Mucosa of rectum (tissue), 2 donors: Measurements from ENCODE around the gene DEPDC5.

Source experiments
- H3K27ac ChIP-seq, 2 donors: one replicate each; pipeline ENCODE4 v1.7.0; 2013; ENCODE audit warnings: inconsistent platforms in 2 of 2, low read depth in 2 of 2, low read length in 2 of 2
- H3K27me3 ChIP-seq, 2 donors: one replicate each; pipeline ENCODE4 v1.7.0; 2013; ENCODE audit warnings: low read length in 2 of 2; ENCODE audit not compliant: control insufficient read depth in 2 of 2, insufficient read depth in 2 of 2
- H3K36me3 ChIP-seq, 2 donors: one replicate each; pipeline ENCODE4 v1.7.0; 2013; ENCODE audit warnings: low read length in 2 of 2; ENCODE audit not compliant: control insufficient read depth in 2 of 2, insufficient read depth in 2 of 2
- H3K4me1 ChIP-seq, 2 donors: one replicate each; pipeline ENCODE4 v1.7.0; 2013; ENCODE audit warnings: low read length in 2 of 2, mild to moderate bottlenecking in 1 of 2; ENCODE audit not compliant: control insufficient read depth in 2 of 2, insufficient read depth in 2 of 2
- H3K4me3 ChIP-seq, 2 donors: one replicate each; pipeline ENCODE4 v1.7.0; 2013; ENCODE audit warnings: low read length in 2 of 2
- H3K9ac ChIP-seq, 2 donors: one replicate each; pipeline ENCODE4 v1.7.0; 2013; ENCODE audit warnings: low read length in 2 of 2, low read depth in 1 of 2, mild to moderate bottlenecking in 1 of 2
- H3K9me3 ChIP-seq, 2 donors: one replicate each; pipeline ENCODE4 v1.7.0; 2013; ENCODE audit warnings: low read length in 2 of 2; ENCODE audit not compliant: control insufficient read depth in 2 of 2
- donor health status: healthy.
- donor health status: Normal muscosa, but diverticular disease.

Gene DEPDC5

DNA sequence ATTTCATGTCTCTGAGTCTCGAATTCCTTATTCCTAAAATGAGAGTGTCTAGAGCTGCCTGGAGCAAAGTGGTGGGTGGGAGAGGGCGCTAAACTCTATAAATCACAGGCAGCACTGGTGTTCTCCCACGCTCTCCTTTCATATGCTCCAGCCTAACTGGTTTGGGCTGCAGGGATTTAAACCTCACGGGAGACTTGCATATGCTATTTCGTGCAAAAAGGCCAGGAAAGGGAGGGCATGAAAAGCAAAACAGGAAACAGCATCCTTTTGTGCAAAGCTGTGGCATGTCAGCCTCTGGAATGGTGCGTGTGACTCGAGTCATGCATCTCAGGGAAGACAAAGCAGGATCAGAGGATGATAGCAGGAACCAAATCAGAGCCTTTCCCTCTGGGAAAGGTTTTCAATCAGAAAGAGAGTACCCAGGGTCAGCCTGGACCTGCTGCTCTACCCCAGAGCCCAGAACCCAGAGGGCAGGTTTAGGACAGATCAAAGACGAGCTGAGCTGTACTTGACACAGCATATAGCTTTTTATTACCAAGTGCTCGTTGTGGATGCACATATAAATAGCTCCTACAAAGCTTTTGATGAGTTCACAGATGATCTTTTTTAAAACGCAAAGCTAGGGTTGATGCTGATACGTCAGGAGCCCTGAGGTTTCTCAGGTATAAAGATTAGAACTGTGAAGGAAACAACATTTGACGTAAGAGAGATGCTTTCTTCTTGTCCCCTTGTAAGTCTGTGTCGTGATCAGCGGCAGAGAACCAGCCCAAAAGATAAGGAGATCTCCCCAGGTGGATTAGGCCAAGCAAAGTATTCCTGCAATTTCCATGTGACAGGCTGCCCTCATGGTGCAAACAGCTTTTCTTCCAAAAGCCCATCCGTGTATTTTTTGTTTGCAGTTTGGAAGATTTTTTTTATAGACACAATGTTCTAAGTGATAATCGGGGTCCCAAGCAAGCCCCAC is 144.3 kb downstream of the DEPDC5 start:
- Histone ChIP-seq H3K4me3 (no peak overlapping the region), H3K27me3 (no peaks in the 10 kb centered on the region), H3K36me3 (peaks cover 25 to 38% of the 10 kb centered on the region in 2 donors), H3K27ac (no peak overlapping the region), H3K9ac (no peak overlapping the region), H3K4me1 (no peaks in the 10 kb centered on the region), H3K9me3 (no peaks in the 10 kb centered on the region)

DNA sequence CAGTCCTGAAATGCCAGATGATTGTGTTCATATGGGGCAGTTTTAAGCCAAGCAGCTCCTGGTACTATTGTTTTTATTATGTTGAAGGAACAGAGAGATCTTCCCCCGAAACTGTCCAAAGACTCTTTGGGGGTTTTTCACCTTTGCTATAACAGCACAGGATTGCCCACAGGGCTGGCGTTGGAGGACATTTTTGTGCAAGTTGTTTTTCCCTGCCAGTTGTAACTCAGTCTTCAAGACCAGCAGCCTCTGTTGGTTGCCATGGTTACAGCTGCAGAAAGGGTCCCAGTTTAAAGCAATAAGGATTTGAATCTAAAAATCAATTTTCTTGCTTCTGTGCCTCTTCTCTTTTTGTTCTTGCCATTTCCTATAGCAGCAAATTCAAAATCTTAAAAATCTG is 145.1 kb downstream of the DEPDC5 start:
- Histone ChIP-seq H3K9ac (no peak overlapping the region), H3K4me3 (no peak overlapping the region), H3K4me1 (no peaks in the 10 kb centered on the region), H3K9me3 (no peaks in the 10 kb centered on the region), H3K27ac (no peak overlapping the region), H3K27me3 (no peaks in the 10 kb centered on the region), H3K36me3 (peaks cover 27 to 33% of the 10 kb centered on the region in 2 donors)

DNA sequence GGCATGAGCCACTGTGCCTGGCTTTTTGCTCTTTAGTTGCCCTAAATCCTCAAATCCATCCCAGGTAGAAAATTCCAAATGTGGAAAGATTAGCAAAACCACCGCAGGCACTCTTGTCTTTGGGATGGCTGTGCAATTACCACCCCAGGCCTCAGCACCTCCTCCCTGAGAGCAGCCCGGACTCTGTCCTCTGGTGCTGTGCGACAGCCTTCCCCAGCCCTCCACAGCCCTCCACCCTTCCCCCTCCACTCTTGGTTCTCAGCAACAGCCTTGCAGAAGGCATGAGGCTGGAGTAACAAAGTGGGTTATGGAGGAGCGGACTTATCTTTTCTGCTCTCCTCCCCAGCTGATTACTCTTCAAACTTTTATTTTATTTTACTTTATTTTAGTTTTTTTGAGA is 145.8 kb downstream of the DEPDC5 start:
- Histone ChIP-seq H3K4me3 (no peak overlapping the region), H3K27me3 (no peaks in the 10 kb centered on the region), H3K9me3 (no peaks in the 10 kb centered on the region), H3K27ac (no peak overlapping the region), H3K4me1 (no peaks in the 10 kb centered on the region), H3K9ac (no peak overlapping the region), H3K36me3 (peaks cover 26 to 34% of the 10 kb centered on the region in 2 donors)

DNA sequence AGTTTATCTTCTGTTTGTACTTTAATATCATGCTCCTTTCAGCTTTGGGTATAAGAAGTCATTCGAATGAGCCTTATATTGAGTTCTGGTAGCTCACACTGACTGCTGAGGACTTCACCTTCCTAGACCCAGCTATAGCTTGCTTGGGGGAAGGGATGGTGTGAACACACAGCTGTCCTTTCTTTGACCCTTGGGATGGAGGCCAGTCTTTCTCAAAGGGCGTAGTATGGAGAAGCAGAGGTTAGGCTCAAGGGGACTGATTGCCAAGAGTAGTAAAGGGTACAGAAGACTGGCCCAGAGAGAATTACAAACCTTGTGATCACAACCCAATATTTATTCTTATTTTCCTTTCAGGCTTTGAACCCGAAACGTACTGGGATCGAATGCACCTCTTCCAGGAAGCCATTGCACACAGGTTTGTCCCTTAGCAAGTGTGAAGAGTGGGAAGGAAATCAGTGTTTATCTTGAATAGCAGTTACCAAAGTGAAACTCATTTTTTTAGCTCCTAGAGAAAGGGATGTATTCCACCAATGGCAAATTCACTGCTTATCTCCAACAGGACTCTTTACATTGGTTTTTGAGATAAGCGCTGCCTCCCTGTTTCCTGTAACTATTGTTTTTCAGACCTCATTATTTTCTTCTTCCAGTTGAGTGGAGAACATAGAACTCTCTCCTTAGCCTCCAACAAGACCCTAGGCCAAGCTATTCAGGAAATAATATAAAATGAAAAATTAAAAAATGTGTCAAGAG is 147.7 kb downstream of the DEPDC5 start:
- Histone ChIP-seq H3K4me3 (no peak overlapping the region), H3K4me1 (no peaks in the 10 kb centered on the region), H3K36me3 (peaks cover 30 to 35% of the 10 kb centered on the region in 2 donors), H3K27me3 (no peaks in the 10 kb centered on the region), H3K27ac (no peak overlapping the region), H3K9ac (no peak overlapping the region), H3K9me3 (no peaks in the 10 kb centered on the region)

DNA sequence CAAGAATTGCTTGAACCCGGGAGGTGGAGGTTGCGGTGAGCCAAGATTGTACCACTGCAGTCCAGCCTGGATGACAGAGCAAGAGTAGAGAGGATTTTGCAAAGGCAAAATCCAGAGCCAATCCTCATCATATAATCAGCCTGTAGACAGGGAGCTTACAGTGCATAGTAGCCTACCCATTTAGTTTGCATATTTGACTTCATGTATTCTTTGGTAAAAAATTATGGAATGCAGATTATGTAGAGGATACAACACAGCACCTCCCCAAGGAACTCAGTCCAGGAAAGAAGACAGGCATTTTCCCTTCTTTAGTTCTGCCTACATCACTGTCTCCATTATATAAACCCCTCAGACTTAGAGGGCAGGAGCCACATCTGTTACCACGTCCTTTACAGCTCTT is 150.8 kb downstream of the DEPDC5 start:
- H3K4me3 ChIP-seq = no peak overlapping the region
- no peaks in the 10 kb centered on the region for H3K9me3 ChIP-seq
- no peaks in the 10 kb centered on the region for H3K4me1 ChIP-seq
- peaks cover 24 to 27% of the 10 kb centered on the region in 2 donors for H3K36me3 ChIP-seq
- H3K9ac ChIP-seq = no peak overlapping the region
- no peak overlapping the region for H3K27ac ChIP-seq
- H3K27me3 ChIP-seq = no peaks in the 10 kb centered on the region

DNA sequence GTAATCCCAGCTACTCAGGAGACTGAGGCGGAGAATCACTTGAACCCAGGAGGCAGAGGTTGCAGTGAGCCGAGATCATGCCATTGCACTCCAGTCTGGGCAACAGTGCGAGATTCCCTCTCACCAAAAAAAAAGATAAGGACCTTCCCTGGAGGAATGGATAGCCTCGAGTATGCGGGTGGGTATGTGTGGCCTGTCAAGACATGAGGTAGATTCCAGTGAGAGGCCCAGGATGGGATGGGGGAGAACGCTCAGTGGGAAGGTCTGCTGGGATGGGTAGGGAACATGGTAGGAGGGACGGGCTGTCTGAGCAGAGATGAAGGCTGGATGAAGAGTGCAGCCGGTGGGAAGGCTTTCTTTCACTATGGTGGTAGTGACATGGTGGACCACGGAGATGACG is 151.5 kb downstream of the DEPDC5 start:
- Histone ChIP-seq H3K27ac (no peak overlapping the region), H3K9ac (no peak overlapping the region), H3K4me1 (no peaks in the 10 kb centered on the region), H3K4me3 (no peak overlapping the region), H3K9me3 (no peaks in the 10 kb centered on the region), H3K27me3 (no peaks in the 10 kb centered on the region), H3K36me3 (peaks cover 27 to 29% of the 10 kb centered on the region in 2 donors)

DNA sequence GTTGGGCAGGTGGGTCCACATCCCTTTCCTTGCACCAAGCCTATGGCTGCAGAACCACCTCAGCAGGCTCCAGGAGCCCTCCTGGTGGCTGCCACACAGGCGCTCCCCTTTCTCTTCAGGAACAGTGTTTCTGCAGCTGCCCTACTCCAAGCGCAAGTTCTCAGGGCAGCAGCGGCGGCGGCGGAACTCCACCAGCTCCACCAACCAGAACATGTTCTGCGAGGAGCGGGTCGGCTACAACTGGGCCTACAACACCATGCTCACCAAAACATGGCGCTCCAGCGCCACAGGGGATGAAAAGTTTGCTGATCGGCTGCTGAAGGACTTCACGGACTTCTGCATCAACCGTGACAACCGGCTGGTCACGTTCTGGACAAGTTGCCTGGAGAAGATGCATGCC is 152.3 kb downstream of the DEPDC5 start:
- H3K27ac ChIP-seq = no peak overlapping the region
- H3K9me3 ChIP-seq = no peaks in the 10 kb centered on the region
- no peaks in the 10 kb centered on the region for H3K27me3 ChIP-seq
- peaks cover 27 to 29% of the 10 kb centered on the region in 2 donors for H3K36me3 ChIP-seq
- no peaks in the 10 kb centered on the region for H3K4me1 ChIP-seq
- no peak overlapping the region for H3K9ac ChIP-seq
- no peak overlapping the region for H3K4me3 ChIP-seq

DNA sequence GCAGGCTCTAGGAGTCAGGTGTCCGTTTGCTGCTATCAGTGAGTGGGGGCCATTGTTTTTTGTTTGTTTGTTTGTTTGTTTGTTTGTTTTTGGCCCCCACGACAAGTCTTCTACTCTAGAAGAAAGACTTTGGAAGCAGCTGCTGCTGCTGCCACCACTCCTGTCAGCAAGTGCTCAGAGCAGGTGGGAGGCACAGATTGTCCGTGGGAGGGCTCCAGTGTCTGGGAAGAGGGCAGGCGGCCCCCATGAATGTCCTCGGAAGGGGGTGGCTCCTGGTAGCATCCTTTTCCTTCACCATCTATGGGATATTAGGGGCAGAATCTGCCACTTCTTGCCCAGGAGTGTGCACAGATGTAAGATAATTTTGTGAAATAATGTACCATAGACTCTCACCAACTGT is 152.8 kb downstream of the DEPDC5 start:
- peaks cover 26 to 29% of the 10 kb centered on the region in 2 donors for H3K36me3 ChIP-seq
- no peak overlapping the region for H3K9ac ChIP-seq
- H3K4me3 ChIP-seq = no peak overlapping the region
- H3K27ac ChIP-seq = no peak overlapping the region
- H3K9me3 ChIP-seq = no peaks in the 10 kb centered on the region
- no peaks in the 10 kb centered on the region for H3K27me3 ChIP-seq
- peaks cover 0 to 3% of the 10 kb centered on the region in 2 donors for H3K4me1 ChIP-seq

DNA sequence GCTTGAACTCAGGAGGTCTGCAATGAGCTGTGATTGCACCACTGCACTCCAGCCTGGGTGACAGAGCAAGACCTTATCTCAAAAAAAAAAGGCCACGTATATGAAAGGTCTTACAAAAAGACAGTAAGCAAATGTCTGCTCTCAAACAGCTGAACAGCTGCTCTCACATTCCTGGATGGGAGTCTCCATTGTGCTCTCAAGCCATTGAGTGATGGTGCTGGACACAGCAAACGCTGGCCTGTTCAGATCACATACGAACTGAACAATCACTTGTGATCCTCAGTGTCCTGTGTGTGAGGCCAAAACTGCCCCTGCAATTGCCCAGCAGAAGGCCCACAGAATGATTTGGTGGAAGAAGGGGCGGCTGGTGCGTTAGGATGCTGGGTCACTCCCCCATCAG is 156.2 kb downstream of the DEPDC5 start:
- no peak overlapping the region for H3K9ac ChIP-seq

More for the DNA sequence above, 156.2 kb downstream of the DEPDC5 start:
- H3K27ac ChIP-seq = no peak overlapping the region
- H3K27me3 ChIP-seq = no peaks in the 10 kb centered on the region
- no peaks in the 10 kb centered on the region for H3K9me3 ChIP-seq
- no peak overlapping the region for H3K4me3 ChIP-seq
- peaks cover 14 to 21% of the 10 kb centered on the region in 2 donors for H3K36me3 ChIP-seq
- H3K4me1 ChIP-seq = peaks cover 8 to 15% of the 10 kb centered on the region in 2 donors
